Loucy (cell line): Measurements from ENCODE around the gene MT1A.

Source experiments
- H2AFZ ChIP-seq: fragments of 200-600 bp; sonication (generic); 2 replicates; pipeline ENCODE4 v1.6.0; 2016; ENCODE audit warnings: antibody characterized with exemption, mild to moderate bottlenecking, low read length, moderate library complexity
- H3F3A ChIP-seq: fragments of 200-600 bp; 2 replicates; pipeline ENCODE4 v1.6.0; 2016; ENCODE audit warnings: antibody characterized with exemption, low read depth, mild to moderate bottlenecking
- H3K27me3 ChIP-seq: fragments of 200-600 bp; sonication (generic); 2 replicates; pipeline ENCODE4 v1.6.1; 2014; ENCODE audit warnings: low read length, mild to moderate bottlenecking; ENCODE audit not compliant: insufficient read depth, poor library complexity, severe bottlenecking
- H3K36me3 ChIP-seq: fragments of 200-600 bp; sonication (generic); 2 replicates; pipeline ENCODE4 v1.6.1; 2016; ENCODE audit warnings: low read length; ENCODE audit not compliant: insufficient read depth
- H3K4me1 ChIP-seq: fragments of 200-600 bp; sonication (generic); 2 replicates; pipeline ENCODE4 v1.5.1; 2014; ENCODE audit warnings: low read length, mild to moderate bottlenecking; ENCODE audit not compliant: insufficient read depth, poor library complexity, severe bottlenecking
- H3K4me2 ChIP-seq: fragments of 200-600 bp; sonication (generic); 2 replicates; pipeline ENCODE4 v1.6.0; 2014; ENCODE audit warnings: antibody characterized with exemption, low read length, low read depth, mild to moderate bottlenecking; ENCODE audit not compliant: poor library complexity, severe bottlenecking
- H3K4me3 ChIP-seq: fragments of 200-600 bp; sonication (generic); 2 replicates; pipeline ENCODE4 v1.5.1; 2014; ENCODE audit warnings: low read length, mild to moderate bottlenecking, mixed read lengths; ENCODE audit not compliant: poor library complexity, severe bottlenecking
- H3K79me2 ChIP-seq: fragments of 200-600 bp; sonication (generic); 2 replicates; pipeline ENCODE4 v1.6.1; 2014; ENCODE audit warnings: low read length; ENCODE audit not compliant: insufficient read depth
- H3K9ac ChIP-seq: fragments of 200-600 bp; sonication (generic); 2 replicates; pipeline ENCODE4 v1.6.0; 2014; ENCODE audit warnings: mild to moderate bottlenecking, low read depth, low read length, moderate library complexity; ENCODE audit not compliant: poor library complexity, severe bottlenecking
- H3K9me2 ChIP-seq: fragments of 200-600 bp; sonication (generic); replicated peaks from 2 replicates; pipeline ENCODE4 v1.6.1; 2016; ENCODE audit warnings: low read depth, low read length, mixed read lengths
- H3K9me3 ChIP-seq: fragments of 200-600 bp; sonication (generic); 2 replicates; pipeline ENCODE4 v1.6.1; 2014; ENCODE audit warnings: mild to moderate bottlenecking, antibody characterized with exemption, low read length, low read depth; ENCODE audit not compliant: insufficient read depth
- H4K20me1 ChIP-seq: fragments of 200-600 bp; sonication (generic); 2 replicates; pipeline ENCODE4 v1.6.0; 2014; ENCODE audit warnings: antibody characterized with exemption, low read length, mild to moderate bottlenecking; ENCODE audit not compliant: insufficient read depth, poor library complexity, severe bottlenecking
- EZH2phosphoT487 ChIP-seq: fragments of 200-600 bp; IDR thresholded peaks from 2 replicates; pipeline ENCODE4 v1.6.1; 2018; ENCODE audit warnings: antibody characterized with exemption, mild to moderate bottlenecking, moderate library complexity, borderline replicate concordance
- TF ChIP-seq, protein P1 (sequence below): fragments of 200-600 bp; sonication (generic); conservative IDR thresholded peaks from 2 replicates; pipeline ENCODE4 v1.5.1; 2014; ENCODE audit warnings: mild to moderate bottlenecking, antibody characterized with exemption, low read length

MT1A gene

DNA sequence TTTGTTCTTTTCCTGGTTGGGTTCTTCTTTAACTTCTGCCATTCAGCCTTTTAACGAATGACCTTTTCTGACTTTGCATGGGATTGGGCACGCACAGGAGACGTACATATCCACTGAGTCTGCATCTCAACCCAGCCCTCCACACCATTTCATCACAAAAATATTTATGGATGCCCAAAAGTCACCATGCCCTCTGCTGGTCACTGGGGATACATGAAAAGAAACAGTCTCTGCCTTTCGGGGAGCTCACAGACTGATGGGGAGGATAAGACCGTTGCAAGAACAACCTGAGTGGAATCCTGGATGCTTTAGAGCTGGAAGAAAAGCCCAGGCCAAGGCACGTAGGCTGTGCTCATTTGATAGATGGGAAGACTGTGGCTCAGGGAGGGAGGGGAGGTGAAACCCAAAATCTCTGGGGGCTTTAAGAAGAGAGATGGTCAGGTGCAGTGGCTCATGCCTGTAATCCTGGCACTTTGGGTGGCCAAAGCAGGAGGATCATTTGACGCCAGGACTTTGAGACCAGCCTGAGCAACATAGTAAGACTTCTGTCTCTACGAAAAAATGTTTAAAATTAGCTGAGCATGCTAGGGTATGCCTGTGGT, 38.0 kb upstream of the MT1A start:
- Histone ChIP-seq H3K4me3 (no peak overlapping the region), H3K36me3 (no peaks in the 10 kb centered on the region), H3K4me2 (no peak overlapping the region), H3K9me2 (no peaks in the 10 kb centered on the region), H3K27me3 (no peaks in the 10 kb centered on the region), H3K9me3 (no peaks in the 10 kb centered on the region), H3F3A (no peaks in the 10 kb centered on the region), H3K4me1 (no peaks in the 10 kb centered on the region), H3K79me2 (no peaks in the 10 kb centered on the region), H2AFZ (no peak overlapping the region; the same call in 1 of the 2 replicates), H3K9ac (no peak overlapping the region), H4K20me1 (no peaks in the 10 kb centered on the region)
- TF ChIP-seq, protein P1, sequence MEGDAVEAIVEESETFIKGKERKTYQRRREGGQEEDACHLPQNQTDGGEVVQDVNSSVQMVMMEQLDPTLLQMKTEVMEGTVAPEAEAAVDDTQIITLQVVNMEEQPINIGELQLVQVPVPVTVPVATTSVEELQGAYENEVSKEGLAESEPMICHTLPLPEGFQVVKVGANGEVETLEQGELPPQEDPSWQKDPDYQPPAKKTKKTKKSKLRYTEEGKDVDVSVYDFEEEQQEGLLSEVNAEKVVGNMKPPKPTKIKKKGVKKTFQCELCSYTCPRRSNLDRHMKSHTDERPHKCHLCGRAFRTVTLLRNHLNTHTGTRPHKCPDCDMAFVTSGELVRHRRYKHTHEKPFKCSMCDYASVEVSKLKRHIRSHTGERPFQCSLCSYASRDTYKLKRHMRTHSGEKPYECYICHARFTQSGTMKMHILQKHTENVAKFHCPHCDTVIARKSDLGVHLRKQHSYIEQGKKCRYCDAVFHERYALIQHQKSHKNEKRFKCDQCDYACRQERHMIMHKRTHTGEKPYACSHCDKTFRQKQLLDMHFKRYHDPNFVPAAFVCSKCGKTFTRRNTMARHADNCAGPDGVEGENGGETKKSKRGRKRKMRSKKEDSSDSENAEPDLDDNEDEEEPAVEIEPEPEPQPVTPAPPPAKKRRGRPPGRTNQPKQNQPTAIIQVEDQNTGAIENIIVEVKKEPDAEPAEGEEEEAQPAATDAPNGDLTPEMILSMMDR, result peak; percentile 85
- TF ChIP-seq EZH2phosphoT487, result no peak

DNA sequence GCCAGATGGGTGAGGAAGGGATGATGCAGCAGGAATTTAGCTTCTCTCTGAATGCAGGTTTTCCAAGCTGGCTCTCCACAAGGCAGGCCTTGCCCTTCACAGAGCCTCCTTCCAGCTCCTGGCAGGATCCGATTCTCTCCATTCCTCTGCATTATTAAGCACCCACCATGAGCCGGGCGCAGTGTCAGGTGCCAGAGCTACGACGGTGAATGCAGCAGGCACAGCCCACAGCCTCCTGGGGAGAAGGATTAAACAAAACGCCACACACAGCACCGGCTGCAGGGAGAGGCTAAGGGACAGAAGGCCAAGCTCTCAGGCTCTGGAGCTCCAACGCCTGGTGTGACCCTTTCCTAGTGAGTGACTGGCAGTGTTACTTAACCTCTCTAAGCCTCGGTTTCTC, 37.1 kb upstream of the MT1A start:
- no peaks in the 10 kb centered on the region for H3F3A ChIP-seq
- no peak overlapping the region for H3K4me3 ChIP-seq
- H3K9me2 ChIP-seq, result no peaks in the 10 kb centered on the region
- no peaks in the 10 kb centered on the region for H4K20me1 ChIP-seq
- H3K9me3 ChIP-seq, result no peaks in the 10 kb centered on the region
- no peak overlapping the region for H3K4me2 ChIP-seq
- no peaks in the 10 kb centered on the region for H3K4me1 ChIP-seq
- no peaks in the 10 kb centered on the region for H3K27me3 ChIP-seq
- no peaks in the 10 kb centered on the region for H3K36me3 ChIP-seq
- H3K79me2 ChIP-seq, result no peaks in the 10 kb centered on the region
- H3K9ac ChIP-seq, result no peak overlapping the region
- H2AFZ ChIP-seq, result no peak overlapping the region
- TF ChIP-seq EZH2phosphoT487, result no peak
- TF ChIP-seq, protein P1, result no peak

DNA sequence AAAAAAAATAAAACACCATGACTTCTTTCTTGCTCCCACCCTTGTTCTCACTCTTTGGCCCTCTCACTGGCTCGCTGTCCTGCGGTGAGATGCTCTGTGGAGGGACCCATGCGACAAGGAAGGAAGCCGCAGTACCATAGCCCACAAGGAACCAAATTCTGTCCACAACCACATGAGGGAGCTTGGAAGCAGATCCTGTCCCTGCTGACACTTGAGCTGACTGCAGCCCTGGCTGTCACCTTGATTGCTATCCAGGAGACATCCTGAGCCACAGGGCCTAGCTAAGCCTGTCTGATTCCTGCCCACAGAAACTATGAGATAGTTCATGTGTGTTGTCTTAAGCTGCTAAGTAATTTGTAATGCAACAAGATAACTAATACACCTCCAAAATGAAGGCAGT, 34.9 kb upstream of the MT1A start:
- no peaks in the 10 kb centered on the region for H4K20me1 ChIP-seq
- no peak overlapping the region; the same call in 1 of the 2 replicates for H2AFZ ChIP-seq
- TF ChIP-seq, protein P1, result no peak; the same call in 1 of the 2 replicates
- no peak for TF ChIP-seq EZH2phosphoT487

More for the DNA sequence above, 34.9 kb upstream of the MT1A start:
- H3K9me3 ChIP-seq, result no peaks in the 10 kb centered on the region
- no peak overlapping the region for H3K9ac ChIP-seq
- no peak overlapping the region for H3K4me2 ChIP-seq
- no peaks in the 10 kb centered on the region for H3K79me2 ChIP-seq
- H3K36me3 ChIP-seq, result no peaks in the 10 kb centered on the region
- H3F3A ChIP-seq, result no peaks in the 10 kb centered on the region
- no peaks in the 10 kb centered on the region for H3K9me2 ChIP-seq
- no peaks in the 10 kb centered on the region for H3K27me3 ChIP-seq
- no peak overlapping the region for H3K4me3 ChIP-seq
- peaks cover 5% of the 10 kb centered on the region for H3K4me1 ChIP-seq
